ENCODE measurements around the gene PSEN2. TPM values are rescaled to one million over a fixed set of nuclear protein-coding genes. Genes with fewer than 3 reads are reported as not detected.

PSEN2 gene
- total RNA-seq, 4 donors from 2014 or later: 37.8 to 56.9 (median 47.1) TPM

DNA sequence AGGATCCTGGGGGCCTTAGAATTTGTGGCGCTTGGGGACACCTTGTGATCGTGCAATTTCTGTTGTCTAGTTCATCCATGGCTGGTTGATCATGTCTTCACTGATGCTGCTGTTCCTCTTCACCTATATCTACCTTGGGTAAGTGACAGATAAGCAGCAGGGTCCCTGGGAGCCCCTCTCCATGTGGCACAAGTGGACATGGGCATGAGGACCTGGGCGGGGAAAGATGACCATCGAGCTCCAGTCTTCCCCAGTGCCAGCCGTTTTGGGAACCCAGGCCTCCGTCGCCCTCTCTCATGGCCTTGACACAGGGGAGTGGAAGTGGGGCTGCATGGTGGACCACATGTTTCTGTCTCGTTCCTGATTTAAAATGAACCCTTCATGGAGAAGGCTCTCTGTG is 17.6 kb downstream of the PSEN2 start:
- DNase-seq (ENCODE audit: extremely low spot score): no peak
- no peak for TF ChIP-seq POLR2AphosphoS5 (IDR thresholded peaks at IDR 0.05)
- TF ChIP-seq EP300 (IDR thresholded peaks at IDR 0.05): no peak
- TF ChIP-seq POLR2A (IDR thresholded peaks at IDR 0.05; ENCODE audit: low read depth): no peak
- TF ChIP-seq, protein P1, sequence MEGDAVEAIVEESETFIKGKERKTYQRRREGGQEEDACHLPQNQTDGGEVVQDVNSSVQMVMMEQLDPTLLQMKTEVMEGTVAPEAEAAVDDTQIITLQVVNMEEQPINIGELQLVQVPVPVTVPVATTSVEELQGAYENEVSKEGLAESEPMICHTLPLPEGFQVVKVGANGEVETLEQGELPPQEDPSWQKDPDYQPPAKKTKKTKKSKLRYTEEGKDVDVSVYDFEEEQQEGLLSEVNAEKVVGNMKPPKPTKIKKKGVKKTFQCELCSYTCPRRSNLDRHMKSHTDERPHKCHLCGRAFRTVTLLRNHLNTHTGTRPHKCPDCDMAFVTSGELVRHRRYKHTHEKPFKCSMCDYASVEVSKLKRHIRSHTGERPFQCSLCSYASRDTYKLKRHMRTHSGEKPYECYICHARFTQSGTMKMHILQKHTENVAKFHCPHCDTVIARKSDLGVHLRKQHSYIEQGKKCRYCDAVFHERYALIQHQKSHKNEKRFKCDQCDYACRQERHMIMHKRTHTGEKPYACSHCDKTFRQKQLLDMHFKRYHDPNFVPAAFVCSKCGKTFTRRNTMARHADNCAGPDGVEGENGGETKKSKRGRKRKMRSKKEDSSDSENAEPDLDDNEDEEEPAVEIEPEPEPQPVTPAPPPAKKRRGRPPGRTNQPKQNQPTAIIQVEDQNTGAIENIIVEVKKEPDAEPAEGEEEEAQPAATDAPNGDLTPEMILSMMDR (IDR thresholded peaks at IDR 0.05): no peak
- peaks cover 35 to 97% (median 76%) of the 10 kb centered on the region in 4 donors for H3K36me3 ChIP-seq
- H3K4me1 ChIP-seq: peaks cover 6 to 29% (median 17%) of the 10 kb centered on the region in 4 donors
- H3K27ac ChIP-seq (replicated peaks in 1 of 4): no peak overlapping the region
- 96% methylated on average over 5 of the region's 8 CpGs for WGBS
- H3K27me3 ChIP-seq: no peaks in the 10 kb centered on the region
- no peaks in the 10 kb centered on the region for H3K9me3 ChIP-seq
- H3K4me3 ChIP-seq: no peak overlapping the region
- intact Hi-C loops (cut with DNase I): no loop called here

DNA sequence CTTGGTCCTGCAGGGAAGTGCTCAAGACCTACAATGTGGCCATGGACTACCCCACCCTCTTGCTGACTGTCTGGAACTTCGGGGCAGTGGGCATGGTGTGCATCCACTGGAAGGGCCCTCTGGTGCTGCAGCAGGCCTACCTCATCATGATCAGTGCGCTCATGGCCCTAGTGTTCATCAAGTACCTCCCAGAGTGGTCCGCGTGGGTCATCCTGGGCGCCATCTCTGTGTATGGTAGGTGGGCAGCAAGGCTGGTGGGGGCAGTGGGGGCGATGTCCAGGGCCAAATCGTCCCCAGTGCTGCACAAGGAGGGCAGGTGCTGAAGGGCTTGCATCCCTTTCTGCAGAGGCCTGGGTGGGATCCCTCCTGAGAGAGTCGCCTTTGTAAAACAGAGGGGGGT is 18.4 kb downstream of the PSEN2 start:
- Histone ChIP-seq H3K9me3 (no peaks in the 10 kb centered on the region), H3K4me1 (peaks cover 0 to 21% (median 12%) of the 10 kb centered on the region in 4 donors), H3K36me3 (peaks cover 37 to 99% (median 78%) of the 10 kb centered on the region in 4 donors), H3K27me3 (no peaks in the 10 kb centered on the region), H3K4me3 (no peak overlapping the region), H3K27ac (replicated peaks in 1 of 4) (no peak overlapping the region)
- intact Hi-C loops (cut with DNase I): no loop called here
- TF ChIP-seq EP300 (IDR thresholded peaks at IDR 0.05) (no peak), POLR2AphosphoS5 (IDR thresholded peaks at IDR 0.05) (no peak), POLR2A (IDR thresholded peaks at IDR 0.05; ENCODE audit: low read depth) (no peak)
- TF ChIP-seq, protein P1 (IDR thresholded peaks at IDR 0.05): no peak
- no peak for DNase-seq (ENCODE audit: extremely low spot score)
- WGBS: 83% methylated on average over 7 of the region's 8 CpGs

DNA sequence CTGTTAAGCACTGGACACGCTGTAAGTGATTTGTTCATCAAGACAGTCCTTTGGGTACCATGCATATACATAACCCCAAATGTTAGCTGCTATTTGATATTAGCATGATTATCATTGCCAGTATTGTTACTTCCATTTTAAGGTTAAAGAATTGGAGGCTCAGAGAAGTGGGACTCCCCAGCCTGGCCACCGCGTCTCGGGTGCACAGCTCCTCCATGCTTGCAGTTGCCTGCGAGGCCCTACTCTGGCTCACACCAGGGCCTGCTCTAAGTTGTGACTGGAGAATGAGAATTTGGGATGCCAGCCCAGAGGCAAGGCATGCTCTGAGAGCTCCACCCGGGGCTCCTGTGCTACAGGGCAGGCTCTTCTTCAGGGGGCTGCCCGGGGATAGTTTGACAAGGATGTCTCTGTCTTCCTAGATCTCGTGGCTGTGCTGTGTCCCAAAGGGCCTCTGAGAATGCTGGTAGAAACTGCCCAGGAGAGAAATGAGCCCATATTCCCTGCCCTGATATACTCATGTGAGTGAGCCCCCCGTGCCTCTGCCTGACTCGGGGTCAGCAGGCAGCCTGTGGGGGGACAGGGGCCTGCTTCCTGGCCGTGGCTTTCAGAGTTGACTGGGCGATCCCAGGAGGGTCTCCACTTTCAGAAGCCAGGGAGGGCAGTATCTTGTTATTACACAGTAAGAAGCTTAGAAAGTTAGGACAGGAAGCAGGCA is 19.4 kb downstream of the PSEN2 start:
- Histone ChIP-seq H3K4me1 (peaks cover 0 to 14% (median 11%) of the 10 kb centered on the region in 4 donors), H3K36me3 (peaks cover 47 to 100% (median 85%) of the 10 kb centered on the region in 4 donors), H3K27me3 (no peaks in the 10 kb centered on the region), H3K9me3 (no peaks in the 10 kb centered on the region), H3K27ac (replicated peaks in 1 of 4) (no peak overlapping the region), H3K4me3 (no peak overlapping the region)
- DNase-seq (ENCODE audit: extremely low spot score): no peak
- intact Hi-C loops (cut with DNase I): no loop called here
- TF ChIP-seq, protein P1 (IDR thresholded peaks at IDR 0.05): no peak
- TF ChIP-seq POLR2A (IDR thresholded peaks at IDR 0.05; ENCODE audit: low read depth) (no peak), EP300 (IDR thresholded peaks at IDR 0.05) (no peak), POLR2AphosphoS5 (IDR thresholded peaks at IDR 0.05) (no peak)
- 97% methylated on average over 5 of the region's 12 CpGs for WGBS

DNA sequence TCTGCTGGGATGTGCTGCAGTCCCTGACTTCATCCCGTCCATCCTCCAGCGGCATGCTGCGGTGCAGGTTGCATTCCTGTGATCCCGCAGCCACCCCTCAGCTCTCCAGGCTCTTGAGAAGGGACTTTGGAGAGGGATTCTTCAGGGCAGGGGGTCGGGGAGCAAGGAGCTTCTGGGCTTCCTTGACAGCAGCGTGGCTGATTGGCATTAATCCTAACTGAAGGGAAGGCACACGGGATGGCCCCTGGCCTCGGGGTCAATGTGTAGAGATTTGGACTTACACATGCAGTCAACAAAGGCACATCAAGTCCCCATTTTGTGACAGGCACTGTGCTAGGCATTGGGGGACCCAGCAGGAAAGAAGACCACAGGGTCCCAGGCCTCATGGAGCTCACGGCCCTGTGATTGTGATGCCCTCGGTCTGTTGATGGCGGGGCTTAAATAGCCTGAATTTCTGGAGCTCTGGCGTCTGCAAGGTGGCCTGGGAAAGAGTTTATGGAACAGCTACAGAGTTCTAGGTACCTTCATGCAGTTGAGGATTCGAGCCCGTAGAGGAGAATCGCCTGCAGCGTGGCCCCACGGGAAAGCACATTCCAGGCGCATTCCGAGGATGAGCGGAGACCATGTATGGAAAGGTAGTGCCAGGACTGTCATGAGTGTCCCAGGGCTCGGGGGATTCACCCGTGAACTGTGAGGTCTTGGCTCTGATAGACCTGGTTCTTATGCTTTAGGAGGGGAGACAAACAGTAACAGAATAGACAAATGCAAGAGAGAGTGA is 20.1 kb downstream of the PSEN2 start:
- TF ChIP-seq POLR2A (IDR thresholded peaks at IDR 0.05; ENCODE audit: low read depth) (no peak), EP300 (IDR thresholded peaks at IDR 0.05) (no peak), POLR2AphosphoS5 (IDR thresholded peaks at IDR 0.05) (no peak)
- TF ChIP-seq, protein P1 (IDR thresholded peaks at IDR 0.05): no peak
- peaks cover 49 to 100% (median 88%) of the 10 kb centered on the region in 4 donors for H3K36me3 ChIP-seq
- no peaks in the 10 kb centered on the region for H3K27me3 ChIP-seq
- 84% methylated on average over 21 of the region's 22 CpGs for WGBS
- no peak overlapping the region for H3K4me3 ChIP-seq
- peaks cover 0 to 10% (median 7%) of the 10 kb centered on the region in 4 donors for H3K4me1 ChIP-seq
- intact Hi-C loops (cut with DNase I): no loop called here
- H3K9me3 ChIP-seq: no peaks in the 10 kb centered on the region
- no peak overlapping the region for H3K27ac ChIP-seq (replicated peaks in 1 of 4)
- no peak for DNase-seq (ENCODE audit: extremely low spot score)

Measured in esophagus muscularis mucosa (tissue), 4 donors.